K562 (cell line): ENCODE data around the gene DPP10. TPM values are rescaled to one million over a fixed set of nuclear protein-coding genes. Genes with fewer than 3 reads are reported as not detected.

ENCODE experiments used
- ATAC-seq: fragments of 200-7000 bp; cut with Tn5 transposase; 3 replicates; pipeline ENCODE4 v1.9.1; 2020; ENCODE audit warnings: moderate library complexity
- BruUV-seq: library from RNA; stranded (reverse); fragments of 400-500 nt; replicated peaks from 2 replicates; lab custom pipeline; 2021; lab: Mats Ljungman, UMichigan
- CTCF ChIA-PET: fragments of 300-600 bp; formaldehyde crosslinking; extraction: SDS; loops from one replicate; lab custom pipeline; 2021; ENCODE audit warnings: low intra/inter-chr PET ratio; lab: Yijun Ruan, JAX
- POLR2A ChIA-PET: fragments of 300-600, 350-650 bp; sonication (Branson Sonifier 250); formaldehyde crosslinking; extraction: SDS; loops from one replicate; lab custom pipeline; 2021; ENCODE audit warnings: antibody characterized with exemption, inconsistent platforms; lab: Yijun Ruan, JAX
- DNase-seq, 4 experiments: peaks; one replicate each; pipeline versions ENCODE4 v3.0.0 to v3.0.0-alpha.2; 2011 to 2018; ENCODE audit warnings: low spot score in 3 of 4, mixed read lengths in 3 of 4; ENCODE audit errors: extremely low read depth in 1 of 4
- FAIRE-seq: peaks from 2 replicates; lab custom pipeline; 2011; peaks lifted over from hg19 to GRCh38; lab: Jason Lieb, UNC
- H2AFZ ChIP-seq: 2 replicates; pipeline ENCODE4 v1.6.0; 2011; ENCODE audit warnings: low read depth, low read length, control low read depth, inconsistent platforms
- H3K27ac ChIP-seq: fragments of 200-600 bp; 3 replicates; pipeline ENCODE4 v1.8.0; 2011; ENCODE audit warnings: low read depth, mild to moderate bottlenecking, control low read depth, inconsistent platforms, low read length, moderate library complexity, mixed read lengths; ENCODE audit errors: extremely low read depth
- H3K27me3 ChIP-seq, 2 experiments: fragments of 300-600 bp in 1 of 2; 2 replicates in 1 of 2; 3 replicates in 1 of 2; pipeline versions ENCODE4 v1.6.0 to v1.8.0; 2011; ENCODE audit warnings: inconsistent platforms in 2 of 2, low read length in 2 of 2, mild to moderate bottlenecking in 1 of 2, mixed read lengths in 1 of 2, moderate library complexity in 1 of 2; ENCODE audit not compliant: control insufficient read depth in 2 of 2, insufficient read depth in 2 of 2
- H3K36me3 ChIP-seq: fragments of 300-600 bp; 3 replicates; pipeline ENCODE4 v1.8.0; 2011; ENCODE audit warnings: mild to moderate bottlenecking, low read length, inconsistent platforms; ENCODE audit not compliant: control insufficient read depth, insufficient read depth
- H3K4me1 ChIP-seq, 2 experiments: fragments of 200-600 bp in 1 of 2; replicated peaks in 1 of 2; 2 replicates in 1 of 2; 3 replicates in 1 of 2; pipeline versions ENCODE4 v1.5.1 to v1.8.0; 2011; ENCODE audit warnings: inconsistent platforms in 2 of 2, low read length in 2 of 2, mild to moderate bottlenecking in 1 of 2, mixed read lengths in 1 of 2, moderate library complexity in 1 of 2; ENCODE audit not compliant: control insufficient read depth in 2 of 2, insufficient read depth in 2 of 2
- H3K4me2 ChIP-seq: 2 replicates; pipeline ENCODE4 v1.6.1; 2011; ENCODE audit warnings: low read length, control low read depth, inconsistent platforms, mixed read lengths; ENCODE audit not compliant: insufficient read depth
- H3K4me3 ChIP-seq: fragments of 200-600 bp; sonication (generic), shearing (Covaris generic); 2 replicates; pipeline ENCODE4 v1.5.1; 2016; ENCODE audit warnings: control low read depth, inconsistent platforms
- H3K79me2 ChIP-seq: fragments of 200-600 bp; 3 replicates; pipeline ENCODE4 v1.8.0; 2011; ENCODE audit warnings: low read length, inconsistent platforms; ENCODE audit not compliant: control insufficient read depth, insufficient read depth
- H3K9ac ChIP-seq, 2 experiments: 2 replicates each; pipeline versions ENCODE4 v1.6.0 to v1.6.1; 2011; ENCODE audit warnings: low read depth in 2 of 2, low read length in 2 of 2, control low read depth in 1 of 2, inconsistent platforms in 1 of 2, mild to moderate bottlenecking in 1 of 2, mixed read lengths in 1 of 2; ENCODE audit not compliant: insufficient read depth in 1 of 2
- H3K9me1 ChIP-seq: one replicate; pipeline ENCODE4 v1.6.0; 2011; ENCODE audit warnings: inconsistent platforms, mild to moderate bottlenecking, low read length, moderate library complexity; ENCODE audit not compliant: control insufficient read depth, insufficient read depth
- H3K9me3 ChIP-seq: replicated peaks from 2 replicates; pipeline ENCODE4 v1.5.1; 2011; ENCODE audit warnings: low read depth, low read length, inconsistent platforms; ENCODE audit not compliant: control insufficient read depth, insufficient read depth
- H4K20me1 ChIP-seq: replicated peaks from 2 replicates; pipeline ENCODE4 v1.6.1; 2011; ENCODE audit warnings: low read length, inconsistent platforms, mixed read lengths; ENCODE audit not compliant: control insufficient read depth, insufficient read depth
- MAFG ChIP-seq: fragments of 450-650 bp; conservative IDR thresholded peaks from 2 replicates; pipeline ENCODE4 v1.6.1; 2016; ENCODE audit warnings: missing genetic modification characterization, missing compliant biosample characterization
- PHTF2 ChIP-seq: fragments of 250-450 bp; sonication (Bioruptor Pico); IDR thresholded peaks from 2 replicates; pipeline ENCODE4 v1.5.0; 2021; ENCODE audit warnings: mild to moderate bottlenecking
- SLC30A9 ChIP-seq: fragments of 250-450 bp; sonication (Bioruptor Pico); IDR thresholded peaks from 2 replicates; pipeline ENCODE4 v1.8.0; 2022; ENCODE audit warnings: mild to moderate bottlenecking, moderate library complexity
- ZNF316 ChIP-seq: fragments of 450-650 bp; IDR thresholded peaks from 2 replicates; pipeline ENCODE4 v1.6.1; 2016
- ZNF766 ChIP-seq: fragments of 200-800 bp; sonication (Bioruptor generic); conservative IDR thresholded peaks from 2 replicates; pipeline ENCODE4 v1.6.1; 2016; ENCODE audit warnings: missing genetic modification characterization, missing compliant biosample characterization
- in situ Hi-C: fragments of 300-500 bp; cut with MboI; formaldehyde crosslinking; loops from 4 replicates; pipeline ENCODE4 v1.15.0; 2018; ENCODE audit warnings: inconsistent platforms, mixed read lengths
- intact Hi-C: fragments of 100-400 bp; cut with micrococcal nuclease; formaldehyde crosslinking; loops from 2 replicates; pipeline ENCODE4 v1.14.2; 2022
- polyA plus RNA-seq, 8 experiments: library from polyadenylated mRNA; depleted of rRNA in 4 of 8; stranded (reverse) in 5 of 8; unstranded in 3 of 8; fragments of >200 nt; fragmentation: Nextera tagmentation in 2 of 8; fragmentation: Illumina TruSeq in 1 of 8; extraction: Ambion mirVana in 2 of 8; extraction: Trizol in 1 of 8; gene quantifications; 2 replicates each; pipeline versions ENCODE4 v1.2.1 to v1.2.3, GENCODE V29; 2011 to 2014; ENCODE audit warnings: inconsistent platforms in 1 of 8, missing spikeins in 1 of 8
- total RNA-seq, 7 experiments: library from RNA; depleted of rRNA in 6 of 7; stranded (reverse); fragments of >200 nt in 6 of 7; fragmentation: Illumina TruSeq in 2 of 7; extraction: Trizol in 2 of 7; gene quantifications; 2 replicates each; pipeline versions ENCODE4 v1.2.1 to v1.2.3, GENCODE V29; 2011 to 2021; ENCODE audit warnings: low replicate concordance in 1 of 7
- TF ChIP-seq, protein P1 (sequence below): sonication (generic); formaldehyde crosslinking; IDR thresholded peaks from 2 replicates; pipeline ENCODE4 v1.4.0; 2020; ENCODE audit warnings: mild to moderate bottlenecking, missing genetic modification reagents

DPP10 gene
- total and polyA plus RNA-seq, 9 of the 15 experiments (the other 6 are each of a cell fraction or from before 2014, with no cell fraction given), result not detected

DNA sequence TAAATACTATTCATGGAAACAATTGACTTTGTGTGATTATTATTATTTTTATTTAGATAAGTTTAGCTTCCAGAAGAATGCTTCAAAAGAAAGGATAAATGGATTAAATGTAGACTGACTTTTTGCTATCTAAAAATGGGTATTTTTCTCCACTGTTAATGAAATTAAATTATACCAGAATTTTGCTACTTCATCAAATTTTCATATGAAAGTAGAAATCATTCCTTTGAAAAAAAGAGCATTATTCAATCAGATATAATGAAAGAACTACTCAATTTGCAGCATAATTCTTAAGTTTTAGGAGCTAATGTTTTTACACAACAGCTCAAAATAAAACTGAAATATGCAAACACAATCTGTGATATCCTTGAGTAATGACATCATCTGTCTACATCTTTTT, 1424.6 kb downstream of the DPP10 start:
- H3K9me3 ChIP-seq, result no peaks in the 10 kb centered on the region; the same call in 1 of the 2 replicates
- no peak overlapping the region for H2AFZ ChIP-seq
- ChIA-PET CTCF (no interaction called here), POLR2A (no interaction called here)
- TF ChIP-seq SLC30A9 (CRISPR knock-in tag), result no peak
- peak; percentile 55 for TF ChIP-seq ZNF316
- 0 out of 2 replicates have a peak, but pooled peaks have one; percentile 7 for TF ChIP-seq MAFG (tag)
- TF ChIP-seq ZNF766 (CRISPR knock-in tag), result no peak
- TF ChIP-seq, protein P1, sequence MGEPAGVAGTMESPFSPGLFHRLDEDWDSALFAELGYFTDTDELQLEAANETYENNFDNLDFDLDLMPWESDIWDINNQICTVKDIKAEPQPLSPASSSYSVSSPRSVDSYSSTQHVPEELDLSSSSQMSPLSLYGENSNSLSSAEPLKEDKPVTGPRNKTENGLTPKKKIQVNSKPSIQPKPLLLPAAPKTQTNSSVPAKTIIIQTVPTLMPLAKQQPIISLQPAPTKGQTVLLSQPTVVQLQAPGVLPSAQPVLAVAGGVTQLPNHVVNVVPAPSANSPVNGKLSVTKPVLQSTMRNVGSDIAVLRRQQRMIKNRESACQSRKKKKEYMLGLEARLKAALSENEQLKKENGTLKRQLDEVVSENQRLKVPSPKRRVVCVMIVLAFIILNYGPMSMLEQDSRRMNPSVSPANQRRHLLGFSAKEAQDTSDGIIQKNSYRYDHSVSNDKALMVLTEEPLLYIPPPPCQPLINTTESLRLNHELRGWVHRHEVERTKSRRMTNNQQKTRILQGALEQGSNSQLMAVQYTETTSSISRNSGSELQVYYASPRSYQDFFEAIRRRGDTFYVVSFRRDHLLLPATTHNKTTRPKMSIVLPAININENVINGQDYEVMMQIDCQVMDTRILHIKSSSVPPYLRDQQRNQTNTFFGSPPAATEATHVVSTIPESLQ (CRISPR knock-in tag), result no peak
- TF ChIP-seq PHTF2 (CRISPR knock-in tag), result no peak
- FAIRE-seq (no peak), ATAC-seq (no peak), DNase-seq (no peak)
- H3K79me2 ChIP-seq, result no peaks in the 10 kb centered on the region
- no peaks in the 10 kb centered on the region for H3K9me1 ChIP-seq
- no peak overlapping the region for H3K9ac ChIP-seq
- no peaks in the 10 kb centered on the region for H3K4me1 ChIP-seq
- no peak overlapping the region for H3K4me2 ChIP-seq
- no peaks in the 10 kb centered on the region for H3K27me3 ChIP-seq
- H3K4me3 ChIP-seq, result no peak overlapping the region
- in situ Hi-C loops (no loop called here), intact Hi-C loops (no loop called here)
- no peak overlapping the region for H3K27ac ChIP-seq
- no TSS peak for BruUV-seq
- no peaks in the 10 kb centered on the region for H3K36me3 ChIP-seq
- no peaks in the 10 kb centered on the region for H4K20me1 ChIP-seq
